Hepatic stellate cell (primary cell): Measurements from ENCODE around the gene SRP72.
"Not testable (repeated sequence)": the region's sequence is repeated elsewhere in the genome, so short reads cannot be mapped to it uniquely, and the experiment has no call there.

Experiments used
- DNase-seq: peaks from one replicate; pipeline ENCODE4 v3.0.0; 2011; ENCODE audit warnings: low spot score

The SRP72 gene, protein sequence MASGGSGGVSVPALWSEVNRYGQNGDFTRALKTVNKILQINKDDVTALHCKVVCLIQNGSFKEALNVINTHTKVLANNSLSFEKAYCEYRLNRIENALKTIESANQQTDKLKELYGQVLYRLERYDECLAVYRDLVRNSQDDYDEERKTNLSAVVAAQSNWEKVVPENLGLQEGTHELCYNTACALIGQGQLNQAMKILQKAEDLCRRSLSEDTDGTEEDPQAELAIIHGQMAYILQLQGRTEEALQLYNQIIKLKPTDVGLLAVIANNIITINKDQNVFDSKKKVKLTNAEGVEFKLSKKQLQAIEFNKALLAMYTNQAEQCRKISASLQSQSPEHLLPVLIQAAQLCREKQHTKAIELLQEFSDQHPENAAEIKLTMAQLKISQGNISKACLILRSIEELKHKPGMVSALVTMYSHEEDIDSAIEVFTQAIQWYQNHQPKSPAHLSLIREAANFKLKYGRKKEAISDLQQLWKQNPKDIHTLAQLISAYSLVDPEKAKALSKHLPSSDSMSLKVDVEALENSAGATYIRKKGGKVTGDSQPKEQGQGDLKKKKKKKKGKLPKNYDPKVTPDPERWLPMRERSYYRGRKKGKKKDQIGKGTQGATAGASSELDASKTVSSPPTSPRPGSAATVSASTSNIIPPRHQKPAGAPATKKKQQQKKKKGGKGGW

DNA sequence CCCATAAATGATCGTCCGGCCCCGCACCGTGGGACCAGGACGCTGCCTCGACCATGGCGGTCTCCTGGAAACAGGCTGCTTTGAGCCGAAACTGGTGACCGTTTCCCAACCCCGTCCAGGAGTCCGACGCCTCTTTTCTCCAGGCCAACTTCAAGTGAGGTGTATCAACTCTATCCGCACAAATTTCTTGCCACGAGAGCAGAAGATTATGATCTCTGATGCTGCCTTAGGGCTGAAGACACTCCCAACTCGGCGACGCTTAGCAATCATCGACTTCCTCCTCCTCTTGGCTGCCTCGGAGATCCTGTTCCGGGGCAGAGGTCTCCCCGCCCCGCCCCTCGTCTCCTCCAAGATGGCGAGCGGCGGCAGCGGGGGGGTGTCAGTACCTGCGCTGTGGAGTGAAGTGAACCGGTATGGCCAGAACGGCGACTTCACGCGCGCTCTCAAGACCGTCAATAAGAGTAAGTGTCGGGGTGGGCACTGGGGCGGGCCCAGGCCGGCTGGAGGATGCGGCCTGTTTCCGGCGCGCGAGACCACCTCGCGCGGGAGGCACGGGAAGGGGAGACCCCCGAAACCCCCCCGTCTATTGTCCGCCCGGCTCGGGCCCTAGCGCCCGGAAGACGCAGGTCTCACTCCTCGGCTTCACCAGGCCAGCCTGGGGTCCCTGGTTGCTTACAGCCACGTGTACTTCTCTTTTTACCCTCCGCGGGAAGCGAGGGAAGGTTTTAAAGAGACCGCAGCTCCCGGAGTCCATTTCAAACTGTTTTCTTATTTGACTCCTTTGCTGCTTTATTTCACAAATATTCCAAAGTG lies at the start of gene SRP72:
TSS of gene SRP72 (plus strand) at position 334 of the 813 bp plus-strand sequence. CDS start at position 353, 19 bp downstream.
- peak; percentile 89 for DNase-seq

DNA sequence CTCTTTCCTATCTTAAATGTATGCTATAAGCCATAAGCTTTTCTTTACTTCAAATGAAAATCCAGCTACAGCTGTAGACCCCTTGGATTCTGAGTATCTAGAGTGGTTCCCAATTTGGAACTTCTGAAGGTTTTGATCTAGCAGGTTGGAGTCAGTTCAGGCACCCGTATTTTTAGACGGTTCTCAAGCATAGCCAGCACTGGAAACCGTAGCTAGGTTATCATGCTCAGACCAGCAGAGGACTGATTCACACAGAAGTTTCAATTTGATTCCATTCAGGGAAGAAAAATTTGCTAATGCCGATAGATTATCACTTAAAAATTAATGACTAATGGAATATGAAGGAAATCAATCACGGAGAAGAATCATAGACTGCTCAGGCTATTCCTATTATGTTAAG lies 43.2 kb upstream of the SRP72 start:
- no peak for DNase-seq

DNA sequence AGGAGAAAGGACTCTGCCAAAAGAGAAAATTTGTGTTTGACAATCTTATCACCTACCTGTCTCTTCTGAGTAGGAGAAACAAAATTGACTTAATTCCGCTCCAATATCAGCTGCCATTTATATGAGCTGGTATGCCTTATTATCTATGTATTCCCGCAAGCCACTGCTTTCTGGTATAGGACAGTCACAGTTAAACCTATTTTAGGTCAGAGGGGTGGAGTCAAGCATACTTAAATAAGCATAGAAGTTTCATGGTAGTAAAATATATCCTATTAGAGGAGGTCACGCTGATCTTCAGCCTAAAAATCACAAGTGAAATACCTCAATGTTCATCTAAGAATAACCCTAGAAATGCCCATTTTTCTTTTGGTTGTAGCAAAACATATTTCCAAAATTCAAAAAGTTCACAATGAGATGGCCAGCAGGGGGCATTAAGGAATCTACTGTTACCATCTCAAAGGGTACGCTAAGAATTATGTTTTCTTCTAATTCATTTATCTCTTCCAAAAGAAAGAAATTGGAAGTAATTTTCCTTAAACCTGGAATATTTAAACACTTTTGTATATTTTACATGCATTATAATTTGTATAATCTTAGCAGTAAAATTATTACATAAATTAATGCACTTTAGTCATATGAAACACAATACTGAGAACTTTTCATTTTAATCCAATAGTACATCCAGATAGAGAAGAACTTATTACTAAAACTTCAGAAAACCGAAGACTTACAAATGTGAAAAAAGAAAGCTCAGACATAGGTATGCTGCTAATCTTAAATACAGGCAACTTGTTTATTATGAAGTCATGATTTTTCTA lies 42.5 kb upstream of the SRP72 start:
- peak; percentile 17 for DNase-seq

DNA sequence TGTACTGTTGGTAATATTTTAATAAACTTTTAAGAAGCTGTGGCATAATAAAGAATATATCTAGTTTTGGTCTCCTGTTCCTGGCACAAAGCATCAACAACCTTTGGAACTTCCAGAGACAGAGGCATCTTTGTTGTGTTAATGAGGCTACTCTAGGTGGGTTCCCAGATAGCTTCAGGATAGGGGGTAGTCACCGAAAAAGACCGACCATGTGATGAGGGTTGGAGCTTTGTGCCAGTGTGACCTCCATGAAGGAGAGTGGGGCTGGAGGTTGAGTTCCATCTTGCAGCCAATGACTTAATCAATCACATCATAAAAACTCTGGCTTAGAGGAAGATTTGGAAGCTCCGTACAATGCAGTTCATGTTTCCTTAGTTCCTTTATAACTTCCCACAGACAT lies 41.9 kb upstream of the SRP72 start:
- DNase-seq, result no peak

DNA sequence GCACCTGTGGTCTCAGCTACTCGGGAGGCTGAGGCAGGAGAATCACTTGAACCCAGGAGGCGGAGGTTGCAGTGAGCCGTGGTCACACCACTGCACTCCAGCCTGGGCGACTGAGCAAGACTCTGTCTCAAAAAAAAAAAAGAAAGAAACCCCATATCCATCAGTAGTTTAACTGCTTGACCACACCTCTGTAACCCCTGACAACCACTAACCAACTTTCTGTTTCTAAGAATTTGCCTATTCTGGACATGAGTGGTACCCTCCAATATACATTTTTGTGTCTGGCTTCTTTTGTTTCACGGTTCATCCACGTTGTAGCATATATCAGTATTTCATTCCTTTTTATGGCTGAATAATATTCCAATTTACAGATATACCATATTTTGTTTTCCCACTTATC lies 41.1 kb upstream of the SRP72 start:
- no peak for DNase-seq

DNA sequence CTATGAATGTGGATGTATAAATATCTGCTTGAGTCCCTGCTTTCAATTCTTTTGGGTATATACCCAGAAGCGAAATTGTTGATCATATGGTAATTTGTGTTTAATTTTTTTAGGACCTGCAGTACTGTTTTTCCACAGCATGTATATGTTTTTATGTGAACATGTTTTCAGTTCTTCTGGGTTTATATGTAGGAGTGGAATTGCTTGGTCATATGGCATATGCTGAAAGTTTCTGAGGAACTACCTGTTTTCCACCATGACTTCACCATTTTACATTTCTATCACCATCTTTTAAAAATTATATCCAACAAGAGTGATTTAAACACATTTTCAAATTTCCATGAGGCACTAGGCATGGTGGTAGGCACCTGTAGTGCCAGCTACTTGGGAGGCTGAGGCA lies 40.2 kb upstream of the SRP72 start:
- no peak for DNase-seq

DNA sequence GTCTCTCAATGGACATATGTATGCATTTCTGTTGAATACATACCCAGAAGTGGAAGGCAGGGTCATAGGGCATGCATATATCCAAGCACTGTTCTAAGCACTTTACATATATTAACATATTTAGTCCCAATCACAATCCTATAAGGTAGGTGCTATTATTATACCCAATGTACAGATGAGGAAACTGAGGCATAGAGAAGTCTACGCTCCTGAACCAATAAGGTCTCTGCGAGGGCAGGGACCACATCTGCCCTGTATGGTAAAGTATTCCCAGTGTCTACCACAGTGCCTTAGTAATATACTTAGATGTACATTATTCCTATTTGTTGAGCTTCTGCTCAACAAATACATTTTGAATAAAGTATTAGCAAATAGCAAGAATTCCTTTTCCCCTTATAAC lies 37.2 kb upstream of the SRP72 start:
- DNase-seq, result no peak

DNA sequence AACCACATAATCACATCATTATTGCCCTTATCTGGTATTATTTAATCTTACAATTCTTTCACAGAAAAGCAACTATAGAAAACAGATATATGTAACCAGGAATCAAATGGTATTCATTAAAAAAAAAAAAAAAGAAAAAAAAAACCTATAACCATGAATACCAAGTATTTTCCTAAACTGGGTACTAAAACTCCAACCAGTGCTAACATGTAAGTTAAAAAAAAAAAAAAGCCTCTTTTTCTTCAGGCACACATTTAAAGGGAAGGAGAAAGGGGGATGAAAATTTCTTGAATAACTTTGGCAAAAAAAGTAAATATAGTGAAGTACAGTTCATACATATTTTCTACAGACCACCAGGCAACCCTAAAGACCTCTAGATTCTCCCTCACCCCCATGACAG lies 34.1 kb upstream of the SRP72 start:
- DNase-seq, result no peak

DNA sequence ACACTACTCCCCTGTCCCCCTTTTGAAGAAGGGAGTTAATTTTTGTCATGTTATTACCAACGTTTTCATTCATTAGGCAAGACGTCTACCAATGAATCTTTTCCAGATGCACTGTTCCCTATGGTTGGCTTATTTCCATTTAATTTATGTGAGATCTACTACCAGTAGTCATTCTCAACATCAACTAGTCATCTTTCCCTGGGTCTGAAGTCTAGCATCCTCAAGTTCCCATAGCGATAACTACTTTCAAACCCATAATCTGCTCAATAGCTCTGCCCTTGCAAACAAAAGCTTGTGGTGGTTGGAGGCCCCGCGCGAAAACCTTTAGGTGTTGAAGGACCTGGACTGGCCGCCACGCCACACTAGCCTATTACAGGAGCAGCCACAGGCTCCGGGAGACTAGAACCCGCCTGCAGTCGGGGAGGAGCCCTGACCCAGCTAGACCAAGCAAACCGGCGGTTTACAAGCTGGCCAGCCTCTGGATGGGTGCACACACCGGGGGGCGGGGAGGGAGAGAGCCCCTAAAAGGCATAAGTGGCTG lies 32.7 kb upstream of the SRP72 start:
- DNase-seq, result peak; percentile 65

DNA sequence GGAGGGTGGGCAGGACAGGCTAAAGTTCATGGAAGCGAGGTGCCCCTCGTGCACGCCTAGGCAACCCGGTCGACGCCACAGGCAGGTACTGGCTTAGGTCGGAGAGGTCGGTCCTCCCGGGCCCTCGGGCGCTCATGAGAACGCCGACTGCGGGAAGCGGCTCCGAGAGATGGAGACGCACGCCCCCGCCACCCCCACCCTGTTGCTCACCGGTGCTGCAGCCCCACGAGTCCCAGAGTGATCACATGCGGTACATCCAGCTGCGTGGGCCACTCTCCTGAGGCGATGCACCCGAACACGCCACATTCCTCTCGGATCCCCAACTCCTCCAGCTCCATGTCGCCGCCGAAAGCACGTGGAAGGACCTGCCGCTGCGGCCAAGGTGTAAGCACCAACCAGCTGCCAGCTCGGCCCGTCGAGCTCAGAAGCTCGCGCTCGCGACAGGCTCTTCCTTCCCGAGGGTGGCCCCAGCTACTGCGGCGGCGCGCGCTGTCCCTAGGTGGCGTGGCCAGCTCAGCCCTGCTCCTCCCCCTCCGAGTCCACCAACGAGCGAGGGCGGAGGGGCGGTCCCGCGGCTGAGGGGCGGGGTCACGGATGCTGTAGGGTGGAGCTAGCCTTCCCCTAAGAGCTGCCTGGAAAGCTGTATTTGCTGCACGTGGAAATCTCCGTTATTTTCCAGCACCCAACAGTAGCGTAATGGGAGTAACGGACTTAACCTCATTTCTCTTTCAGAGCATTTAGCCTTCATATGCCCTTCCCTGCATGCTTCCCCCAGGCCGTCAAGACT lies 32.1 kb upstream of the SRP72 start, which contains the start of gene PPAT:
TSS of gene PPAT (minus strand) at position 476 of the 787 bp plus-strand sequence. CDS start at position 338, 138 bp downstream.
- peak; percentile 98 for DNase-seq

DNA sequence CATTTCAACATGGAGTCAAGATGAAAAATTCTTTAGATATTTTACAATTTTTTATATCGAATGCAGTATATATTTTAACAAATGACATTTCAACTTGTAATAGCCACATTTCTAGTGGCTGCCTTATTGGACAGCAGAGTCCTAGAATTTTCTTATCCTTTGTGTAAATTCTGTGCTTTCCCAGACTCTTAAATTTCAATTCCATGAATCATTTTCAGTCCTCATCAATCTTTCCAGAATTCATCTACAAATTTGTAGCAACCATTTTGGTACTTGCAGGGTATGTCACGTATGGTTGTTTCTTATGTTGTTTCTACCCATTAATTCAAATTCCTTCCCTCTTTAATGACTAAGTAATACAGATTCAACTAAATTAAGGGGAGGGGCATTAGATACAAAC lies 28.7 kb upstream of the SRP72 start:
- peak; percentile 5 for DNase-seq

DNA sequence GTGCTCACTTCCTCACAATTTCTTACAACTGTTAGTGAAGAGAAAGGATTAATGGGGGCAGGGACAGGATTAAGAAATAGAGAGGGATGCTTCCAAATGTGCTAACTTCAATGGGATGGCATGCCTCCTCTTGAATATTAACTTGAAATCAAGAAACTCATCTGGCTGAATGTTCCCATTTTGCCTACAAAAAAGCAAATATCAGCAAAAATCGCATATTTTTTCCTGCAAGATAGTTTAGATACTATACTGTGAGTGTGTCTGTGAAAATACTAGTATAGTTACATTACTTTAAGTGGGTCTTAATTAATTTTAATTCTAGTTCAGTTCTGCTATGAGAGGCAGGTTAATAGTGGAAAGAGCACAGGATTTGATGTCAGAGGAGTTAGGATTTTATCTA lies 26.4 kb upstream of the SRP72 start:
- DNase-seq, result no peak

DNA sequence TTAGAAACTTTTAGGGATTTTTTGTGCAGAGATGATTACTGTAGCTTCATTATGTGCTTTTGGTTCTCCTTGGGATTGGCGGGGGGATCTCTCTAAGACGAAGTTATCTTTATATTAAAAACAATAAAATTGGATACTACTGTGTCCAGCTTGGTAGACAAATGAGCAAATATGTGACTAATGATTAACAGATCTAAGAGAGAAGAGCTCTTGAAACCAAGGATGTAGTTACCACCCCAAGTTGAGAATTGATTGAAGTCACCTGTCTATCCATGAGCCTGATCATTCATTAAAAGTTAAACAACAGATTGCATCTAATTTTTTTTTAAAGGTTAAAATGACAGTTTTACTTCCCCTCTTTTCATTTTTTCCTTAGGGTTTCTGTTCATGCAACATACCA lies 22.7 kb upstream of the SRP72 start:
- no peak for DNase-seq

DNA sequence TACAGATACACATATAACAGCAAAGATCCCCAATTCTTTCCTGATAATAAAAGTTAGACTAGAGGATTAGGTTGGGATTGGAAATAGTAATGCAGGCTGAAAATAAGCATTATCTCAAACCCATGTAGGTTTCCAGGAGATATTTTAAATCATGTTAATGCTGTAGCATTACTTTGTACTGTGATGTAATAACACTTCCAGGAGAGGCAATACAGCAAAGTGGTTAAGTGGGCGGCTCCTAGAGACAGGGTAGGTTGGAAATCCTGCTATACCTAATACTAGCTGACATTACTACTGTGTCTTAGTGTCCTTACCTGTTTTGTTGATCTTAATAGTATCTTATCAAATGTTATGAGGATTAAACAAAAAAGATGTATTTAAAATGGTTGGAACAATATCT lies 21.7 kb upstream of the SRP72 start:
- DNase-seq, result no peak

DNA sequence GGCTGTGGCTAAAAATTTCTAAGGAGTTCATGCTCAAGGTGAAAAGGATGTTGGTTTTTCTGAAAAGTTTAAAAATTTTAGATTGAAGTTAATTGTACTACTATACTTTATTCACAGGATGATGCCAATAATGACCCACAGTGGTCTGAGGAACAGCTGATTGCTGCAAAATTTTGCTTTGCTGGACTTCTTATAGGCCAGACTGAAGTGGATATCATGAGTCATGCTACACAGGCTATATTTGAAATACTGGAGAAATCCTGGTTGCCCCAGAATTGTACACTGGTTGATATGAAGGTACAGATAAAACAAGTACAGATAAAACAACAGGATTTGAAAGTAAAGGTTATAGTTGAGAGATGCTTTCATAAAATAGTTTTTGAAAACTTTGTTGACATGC lies 19.1 kb upstream of the SRP72 start:
- DNase-seq, result no peak

DNA sequence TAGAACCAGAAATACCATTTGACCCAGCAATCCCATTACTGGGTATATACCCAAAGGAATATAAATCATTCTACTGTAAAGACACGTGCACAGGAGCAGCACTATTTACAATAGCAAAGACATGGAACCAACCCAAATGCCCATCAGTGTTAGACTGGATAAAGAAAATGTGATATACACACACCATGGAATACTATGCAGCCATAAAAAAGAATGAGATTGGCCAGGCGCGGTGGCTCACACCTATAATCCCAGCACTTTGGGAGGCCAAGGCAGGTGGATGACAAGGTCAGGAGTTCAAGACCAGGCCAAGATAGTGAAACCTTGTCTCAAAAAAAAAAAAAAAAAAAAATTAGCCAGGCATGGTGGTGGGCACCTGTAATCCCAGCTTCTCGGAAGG lies 17.9 kb upstream of the SRP72 start:
- not testable (repeated sequence) for DNase-seq

DNA sequence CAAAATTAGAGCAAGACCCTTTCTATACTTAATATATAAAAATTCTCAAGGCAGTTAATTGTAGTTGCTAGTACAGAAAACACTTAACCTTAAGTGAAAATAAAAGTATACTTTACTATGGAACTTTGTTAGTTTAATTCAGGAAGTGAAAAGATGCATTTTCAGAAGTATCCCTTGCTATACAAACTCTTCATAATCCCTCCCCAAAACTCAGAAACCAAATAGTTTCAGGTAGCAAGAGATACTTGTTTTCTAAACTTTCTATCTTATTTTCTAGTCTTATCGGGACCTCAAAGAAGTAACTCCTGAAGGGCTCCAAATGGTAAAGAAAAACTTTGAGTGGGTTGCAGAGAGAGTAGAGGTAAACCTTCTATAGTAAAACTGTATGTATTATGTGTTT lies 17.1 kb upstream of the SRP72 start:
- DNase-seq, result no peak

DNA sequence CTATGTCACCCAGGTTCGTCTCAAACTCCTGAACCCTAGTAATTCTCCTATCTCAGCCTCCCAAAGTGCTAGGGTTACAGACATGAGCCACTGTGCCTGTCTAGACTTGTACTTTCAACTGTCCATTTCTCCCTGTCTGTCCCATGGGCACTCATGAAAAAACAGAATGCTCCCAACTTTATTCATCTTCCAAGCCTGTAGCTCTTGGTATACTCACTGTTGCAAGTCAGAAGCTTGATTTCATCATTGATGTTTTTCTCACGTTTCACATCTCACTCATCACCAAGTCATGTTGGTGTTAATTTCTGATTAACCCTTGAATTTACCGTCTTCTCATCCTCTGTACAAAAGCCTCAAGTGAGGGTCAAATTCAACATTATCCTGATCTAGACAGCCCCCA lies 7.3 kb upstream of the SRP72 start:
- no peak for DNase-seq

DNA sequence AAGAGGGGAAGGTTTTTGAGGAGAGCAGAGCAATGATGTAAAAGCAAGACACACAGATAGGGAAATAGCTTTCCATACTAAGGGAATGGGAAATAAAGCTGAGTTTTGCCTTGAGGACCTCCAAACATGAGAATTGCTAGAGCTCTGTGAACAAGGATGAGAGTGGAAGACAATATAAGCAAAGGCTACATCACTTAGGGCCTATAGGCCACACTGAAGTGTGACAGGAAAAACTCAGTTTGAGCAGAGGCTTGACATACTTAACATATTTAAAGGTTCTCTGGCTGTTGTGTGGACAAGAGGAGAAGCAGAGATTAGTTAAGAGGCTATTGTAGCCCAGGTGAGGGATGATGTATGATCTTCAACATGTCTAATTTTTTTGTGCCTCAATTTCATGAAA lies 5.3 kb upstream of the SRP72 start:
- no peak for DNase-seq

DNA sequence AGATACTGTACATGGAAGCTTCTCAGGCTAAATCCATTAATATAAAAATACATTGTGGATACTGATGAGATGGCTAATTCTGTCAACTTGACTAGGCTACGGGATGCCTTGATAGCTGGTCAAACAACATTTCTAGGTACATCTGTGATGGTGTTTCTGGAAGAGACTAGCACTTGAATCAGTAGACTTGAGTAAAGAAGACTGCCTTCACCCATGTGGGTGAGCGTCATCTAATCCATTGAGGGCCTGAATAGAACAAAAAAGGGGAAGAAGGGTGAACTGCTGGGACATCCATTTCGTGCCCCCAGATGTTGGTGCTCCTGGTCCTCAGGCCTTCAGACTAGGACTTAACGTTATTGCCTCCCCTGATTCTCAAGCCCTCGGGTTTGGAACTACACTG lies 3.7 kb upstream of the SRP72 start:
- no peak for DNase-seq

DNA sequence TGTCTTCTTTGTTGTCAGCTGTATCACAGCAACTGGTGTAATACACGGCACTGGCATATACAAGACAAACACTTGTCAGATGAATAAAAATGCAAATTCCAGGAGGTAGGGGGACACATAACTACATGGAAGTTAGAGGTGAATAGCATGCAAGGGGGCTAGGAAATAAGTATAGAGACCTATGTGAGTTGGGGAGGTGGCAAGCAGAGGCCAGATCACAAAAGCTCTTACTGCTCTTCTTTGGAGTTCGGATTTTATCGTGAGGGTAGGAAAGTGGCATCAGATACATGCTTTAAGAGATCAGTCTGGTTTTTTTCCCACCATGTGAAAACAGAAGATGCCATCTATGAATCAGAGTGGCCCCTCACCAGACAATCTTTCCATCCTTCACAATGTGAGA lies 2.8 kb upstream of the SRP72 start:
- no peak for DNase-seq
